ENCODE results near the gene STX16.

STX16 gene

DNA sequence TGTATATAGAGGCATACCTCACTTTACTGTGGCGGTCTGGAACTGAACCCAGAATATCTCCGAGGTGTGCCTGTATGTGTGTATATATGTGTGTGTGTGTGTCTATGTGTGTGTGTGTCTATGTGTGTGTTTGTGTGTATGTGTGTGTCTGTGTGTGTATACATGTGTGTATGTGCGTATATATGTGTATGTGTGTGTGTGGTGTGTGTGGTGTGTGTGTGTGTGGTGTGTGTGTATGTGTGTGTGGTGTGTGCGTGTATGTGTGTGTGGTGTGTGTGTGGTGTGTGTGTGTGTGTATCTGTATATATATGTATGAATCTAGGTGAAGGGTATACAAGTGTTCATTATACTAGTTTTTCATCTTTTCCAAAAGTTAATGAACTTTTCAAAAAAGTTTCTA, 37.3 kb downstream of the STX16 start:
- TF ChIP-seq CTCF (IDR thresholded peaks at IDR 0.05; ENCODE audit: control insufficient read depth, extremely low read depth, insufficient read depth), result no peak
- no peak overlapping the region for H3K4me3 ChIP-seq (ENCODE audit: low read depth, low read length)
- DNase-seq (ENCODE audit: low read depth), result no peak

DNA sequence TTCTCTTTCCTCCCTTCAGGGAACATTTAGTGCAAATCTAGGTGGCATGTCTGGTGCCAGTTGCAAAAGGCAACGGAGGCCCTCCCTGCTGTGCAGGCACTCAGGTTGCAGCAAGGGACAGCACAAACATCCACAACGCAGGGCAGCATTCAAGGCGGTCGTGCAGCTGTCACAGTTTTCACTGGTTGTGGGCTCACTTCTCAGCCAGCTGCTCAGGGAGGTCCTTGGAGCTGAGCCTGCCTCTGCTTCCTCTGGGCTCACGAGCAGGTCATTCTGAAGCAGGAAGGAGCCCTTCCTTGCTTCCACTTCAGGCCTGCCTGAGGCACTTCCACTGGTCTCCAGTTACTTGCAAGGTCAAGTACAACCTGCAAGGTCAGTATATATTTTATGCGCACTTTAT, 37.8 kb downstream of the STX16 start:
- no peak overlapping the region for H3K4me3 ChIP-seq (ENCODE audit: low read depth, low read length)
- no peak for TF ChIP-seq CTCF (IDR thresholded peaks at IDR 0.05; ENCODE audit: control insufficient read depth, extremely low read depth, insufficient read depth)
- DNase-seq (ENCODE audit: low read depth), result no peak

DNA sequence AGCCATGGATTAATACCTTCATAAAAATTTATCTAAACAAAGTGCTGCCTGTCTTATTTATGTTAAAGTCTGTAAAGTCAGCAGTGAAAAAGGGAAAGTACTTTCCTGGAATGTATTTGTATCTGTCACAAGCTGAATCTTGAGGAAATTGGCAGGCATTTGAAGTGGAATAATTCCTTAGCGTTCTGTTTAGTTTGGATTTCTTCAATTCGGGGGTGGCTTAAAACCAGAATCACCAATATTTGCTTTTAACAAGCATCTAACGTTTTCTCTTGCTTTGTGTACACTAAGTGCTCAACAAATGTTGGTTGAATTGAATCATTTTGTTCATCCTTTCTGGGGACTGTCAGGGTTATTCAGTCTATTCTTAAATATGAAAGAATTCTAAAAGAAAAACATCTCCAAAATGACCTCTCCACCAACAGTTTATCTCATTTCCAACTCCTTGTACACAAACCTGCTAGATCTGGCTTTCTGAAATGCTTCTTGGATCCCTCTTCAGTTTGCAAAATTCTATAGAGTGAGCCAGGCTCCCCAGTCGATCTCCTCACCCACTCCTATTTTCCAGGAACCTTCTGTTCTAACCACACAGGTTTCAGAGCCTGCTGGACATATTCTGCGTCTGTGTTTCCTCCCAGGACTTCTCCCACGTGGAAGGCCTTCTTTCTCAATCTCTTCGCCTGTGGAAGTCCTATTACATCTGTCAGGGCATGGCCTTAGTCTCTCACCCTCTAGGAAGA, 39.5 kb downstream of the STX16 start:
- TF ChIP-seq CTCF (IDR thresholded peaks at IDR 0.05; ENCODE audit: control insufficient read depth, extremely low read depth, insufficient read depth), result no peak
- no peak overlapping the region for H3K4me3 ChIP-seq (ENCODE audit: low read depth, low read length)
- DNase-seq (ENCODE audit: low read depth), result peak; percentile 67

DNA sequence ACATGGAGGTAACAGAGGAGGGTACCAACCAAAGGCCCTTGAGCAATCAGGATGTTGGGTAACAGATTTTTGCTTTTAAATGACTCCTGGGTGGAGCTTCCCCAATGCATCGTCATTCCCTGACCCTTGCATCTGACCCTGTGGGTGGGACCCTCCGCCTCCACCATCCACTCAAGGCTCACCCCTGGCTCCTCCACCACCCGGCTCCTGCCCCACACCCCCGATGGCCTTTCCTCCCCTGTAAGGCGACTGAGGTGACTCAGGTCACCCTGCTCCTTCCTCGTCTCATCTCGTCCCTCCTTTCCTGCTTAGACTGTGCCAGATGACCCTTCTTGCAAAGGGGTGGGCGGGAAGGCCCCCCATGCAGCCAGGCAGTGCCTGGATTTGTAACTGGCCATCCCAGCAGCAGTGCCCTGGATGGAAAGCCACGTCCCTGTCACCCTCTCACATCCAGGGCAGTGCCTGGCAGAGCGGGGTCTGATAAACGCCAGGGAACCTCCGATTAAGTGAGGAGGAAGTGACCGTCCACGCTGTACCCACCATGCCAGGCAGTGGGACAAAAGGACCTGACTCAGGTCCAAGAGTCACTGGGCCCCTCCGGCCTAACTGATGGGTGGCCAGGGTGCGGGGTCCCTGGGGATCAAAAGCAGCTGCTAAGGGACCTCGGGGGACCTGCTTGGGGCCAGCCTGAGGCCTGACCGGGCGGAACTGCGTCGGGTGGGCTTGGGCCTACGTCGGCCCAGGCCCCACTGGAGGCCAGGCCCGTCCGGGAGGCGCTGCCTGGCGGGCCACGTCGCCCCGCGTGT, 40.9 kb downstream of the STX16 start:
- DNase-seq (ENCODE audit: low read depth), result no peak
- TF ChIP-seq CTCF (IDR thresholded peaks at IDR 0.05; ENCODE audit: control insufficient read depth, extremely low read depth, insufficient read depth), result no peak
- no peak overlapping the region for H3K4me3 ChIP-seq (ENCODE audit: low read depth, low read length)

- peak; percentile 67 for TF ChIP-seq CTCF (IDR thresholded peaks at IDR 0.05; ENCODE audit: control insufficient read depth, extremely low read depth, insufficient read depth)
- H3K4me3 ChIP-seq (ENCODE audit: low read depth, low read length), result peak within 1 kb of the TSS; percentile 51
- peak; percentile 21 for DNase-seq (ENCODE audit: low read depth)
Measured at GRCh38 chr20:58692579-58693225, 41.6 kb downstream of the STX16 start, which contains the start of gene NPEPL1. Gene NPEPL1, plus strand, starts transcription at chr20:58692800. Its CDS starts 101 bp downstream, at chr20:58692901.

DNA sequence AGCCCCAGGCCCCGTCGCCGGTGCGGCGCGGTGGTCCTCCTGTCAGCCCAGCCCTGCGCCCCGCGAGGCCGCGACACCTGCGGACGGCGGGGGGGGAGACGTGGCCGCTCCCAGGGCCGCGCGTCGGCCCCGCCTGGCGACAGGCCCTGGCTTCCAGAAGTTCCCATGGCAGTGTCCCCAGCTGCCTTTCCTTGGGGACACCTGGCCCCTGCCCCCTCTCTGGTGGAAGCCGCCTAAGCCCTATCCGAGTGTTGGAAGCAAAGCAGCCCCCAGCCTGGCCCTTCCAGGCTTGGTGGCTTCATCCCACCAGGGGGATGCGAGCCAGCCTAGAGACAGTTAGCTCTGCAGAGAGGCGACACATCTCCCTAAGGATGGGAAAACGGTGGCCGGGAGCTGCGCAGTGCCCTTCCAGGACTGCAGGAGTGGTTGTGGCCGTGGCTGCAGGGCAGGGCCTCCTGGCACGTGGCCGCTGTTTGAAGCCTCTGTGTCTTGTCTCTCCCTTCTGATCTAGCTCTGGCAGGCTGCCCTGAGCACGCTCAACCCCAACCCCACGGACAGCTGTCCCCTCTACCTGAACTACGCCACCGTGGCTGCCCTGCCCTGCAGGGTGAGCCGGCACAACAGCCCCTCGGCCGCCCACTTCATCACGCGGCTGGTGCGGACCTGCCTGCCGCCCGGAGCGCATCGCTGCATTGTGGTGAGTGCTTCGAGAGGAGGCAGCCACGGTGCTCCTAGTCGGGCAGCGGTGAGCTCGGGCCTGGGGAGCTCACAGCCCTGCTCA, 42.3 kb downstream of the STX16 start:
- H3K4me3 ChIP-seq (ENCODE audit: low read depth, low read length), result peak overlapping the region; percentile 51
- no peak for TF ChIP-seq CTCF (IDR thresholded peaks at IDR 0.05; ENCODE audit: control insufficient read depth, extremely low read depth, insufficient read depth)
- DNase-seq (ENCODE audit: low read depth), result no peak
